Brain microvascular endothelial cell (primary cell): ENCODE measurements around the gene NELL2.

Source experiments
- DNase-seq: peaks from one replicate; pipeline ENCODE4 v3.0.0-alpha.2; 2020
- H3K27ac ChIP-seq: fragments of 250-450 bp; sonication (Bioruptor Pico); 2 replicates; pipeline ENCODE4 v1.5.1; 2020; ENCODE audit warnings: mild to moderate bottlenecking, moderate library complexity
- H3K27me3 ChIP-seq: fragments of 250-450 bp; sonication (Bioruptor Pico); replicated peaks from 2 replicates; pipeline ENCODE4 v1.5.1; 2020; ENCODE audit warnings: mild to moderate bottlenecking
- H3K36me3 ChIP-seq: fragments of 250-450 bp; sonication (Bioruptor Pico); replicated peaks from 2 replicates; pipeline ENCODE4 v1.5.1; 2020; ENCODE audit warnings: mild to moderate bottlenecking
- H3K4me3 ChIP-seq: 2 replicates; pipeline ENCODE4 v1.5.1; 2011; ENCODE audit warnings: low read depth, mild to moderate bottlenecking, control low read depth, low read length, moderate library complexity
- in situ Hi-C: cut with HindIII; loops from 2 replicates; pipeline ENCODE4 v1.10.0; 2017; ENCODE audit warnings: low sequenced_read_pairs, low pct_ligation_motif_present
- TF ChIP-seq, protein P1 (sequence below): IDR thresholded peaks from 2 replicates; pipeline ENCODE4 v1.5.1; 2011; ENCODE audit warnings: low read depth, mild to moderate bottlenecking, moderate library complexity, low read length, control low read depth, inconsistent platforms; ENCODE audit errors: missing control alignments

NELL2 gene

DNA sequence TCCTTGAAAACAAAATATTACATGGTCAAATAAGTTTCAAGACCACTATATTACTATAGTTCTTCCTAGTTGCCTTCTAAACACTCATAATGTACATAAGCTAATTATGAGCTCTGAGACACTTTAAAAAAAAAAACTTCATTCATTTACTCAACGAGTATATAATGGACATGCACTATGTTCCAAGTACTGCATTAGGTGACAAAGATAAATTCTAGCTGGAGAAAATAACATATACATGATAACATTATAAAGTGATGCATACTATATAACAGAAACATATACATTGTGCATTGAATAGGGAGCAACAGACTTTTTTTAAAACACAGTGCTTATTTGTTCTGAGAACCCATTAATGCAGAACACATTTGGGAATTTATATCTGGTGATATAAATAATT lies 202.3 kb downstream of the NELL2 start:
- TF ChIP-seq, protein P1, sequence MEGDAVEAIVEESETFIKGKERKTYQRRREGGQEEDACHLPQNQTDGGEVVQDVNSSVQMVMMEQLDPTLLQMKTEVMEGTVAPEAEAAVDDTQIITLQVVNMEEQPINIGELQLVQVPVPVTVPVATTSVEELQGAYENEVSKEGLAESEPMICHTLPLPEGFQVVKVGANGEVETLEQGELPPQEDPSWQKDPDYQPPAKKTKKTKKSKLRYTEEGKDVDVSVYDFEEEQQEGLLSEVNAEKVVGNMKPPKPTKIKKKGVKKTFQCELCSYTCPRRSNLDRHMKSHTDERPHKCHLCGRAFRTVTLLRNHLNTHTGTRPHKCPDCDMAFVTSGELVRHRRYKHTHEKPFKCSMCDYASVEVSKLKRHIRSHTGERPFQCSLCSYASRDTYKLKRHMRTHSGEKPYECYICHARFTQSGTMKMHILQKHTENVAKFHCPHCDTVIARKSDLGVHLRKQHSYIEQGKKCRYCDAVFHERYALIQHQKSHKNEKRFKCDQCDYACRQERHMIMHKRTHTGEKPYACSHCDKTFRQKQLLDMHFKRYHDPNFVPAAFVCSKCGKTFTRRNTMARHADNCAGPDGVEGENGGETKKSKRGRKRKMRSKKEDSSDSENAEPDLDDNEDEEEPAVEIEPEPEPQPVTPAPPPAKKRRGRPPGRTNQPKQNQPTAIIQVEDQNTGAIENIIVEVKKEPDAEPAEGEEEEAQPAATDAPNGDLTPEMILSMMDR = no peak
- in situ Hi-C loops = no loop called here
- no peaks in the 10 kb centered on the region for H3K27me3 ChIP-seq

DNA sequence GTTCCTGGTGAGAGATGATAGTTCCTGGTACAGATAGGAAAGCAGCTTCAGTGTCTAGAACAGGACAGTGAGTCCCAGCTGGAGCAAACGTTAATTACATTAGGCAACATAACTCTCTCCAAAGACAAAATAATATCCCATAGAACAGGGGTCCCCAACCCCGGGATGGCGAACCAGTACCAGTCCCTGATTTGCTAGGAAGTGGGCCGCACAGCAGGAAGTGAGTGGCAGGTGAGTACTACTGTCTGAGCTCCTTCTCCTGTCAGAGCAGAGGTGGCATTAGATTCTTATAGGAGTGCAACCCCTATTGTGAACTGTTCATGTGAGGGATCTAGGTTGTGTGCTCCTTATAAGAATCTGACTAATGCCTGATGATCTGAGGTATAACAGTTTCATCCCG lies 204.1 kb downstream of the NELL2 start:
- no peaks in the 10 kb centered on the region for H3K27me3 ChIP-seq
- H3K36me3 ChIP-seq = no peaks in the 10 kb centered on the region
- TF ChIP-seq, protein P1 = no peak
- no peak overlapping the region for H3K27ac ChIP-seq
- DNase-seq = no peak
- in situ Hi-C loops = no loop called here
- no peak overlapping the region for H3K4me3 ChIP-seq

More for the DNA sequence above, 202.3 kb downstream of the NELL2 start:
- no peak for DNase-seq
- Histone ChIP-seq H3K4me3 (no peak overlapping the region), H3K36me3 (no peaks in the 10 kb centered on the region), H3K27ac (no peak overlapping the region)

DNA sequence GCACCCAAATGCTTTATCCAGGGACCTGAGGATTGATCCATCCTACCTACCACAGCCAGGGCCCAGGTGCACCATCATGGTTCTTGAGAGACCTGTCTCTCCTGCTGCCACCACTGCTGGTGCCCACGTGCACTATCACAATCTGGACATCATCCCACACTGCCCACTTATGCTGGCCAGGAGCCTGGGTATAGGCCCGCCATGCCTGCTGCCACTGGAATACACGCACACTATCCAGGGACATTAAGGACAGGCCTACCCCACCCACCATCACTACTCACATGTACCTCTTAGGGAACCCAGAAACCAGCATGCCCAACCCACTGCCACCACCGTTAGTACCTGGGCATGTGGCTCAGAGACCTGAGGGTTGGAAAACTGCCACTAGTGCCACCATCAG lies 207.7 kb downstream of the NELL2 start:
- no peak for DNase-seq
- H3K36me3 ChIP-seq = no peaks in the 10 kb centered on the region
- TF ChIP-seq, protein P1 = no peak
- no peak overlapping the region for H3K4me3 ChIP-seq
- no peaks in the 10 kb centered on the region for H3K27me3 ChIP-seq
- in situ Hi-C loops = no loop called here
- no peak overlapping the region for H3K27ac ChIP-seq

DNA sequence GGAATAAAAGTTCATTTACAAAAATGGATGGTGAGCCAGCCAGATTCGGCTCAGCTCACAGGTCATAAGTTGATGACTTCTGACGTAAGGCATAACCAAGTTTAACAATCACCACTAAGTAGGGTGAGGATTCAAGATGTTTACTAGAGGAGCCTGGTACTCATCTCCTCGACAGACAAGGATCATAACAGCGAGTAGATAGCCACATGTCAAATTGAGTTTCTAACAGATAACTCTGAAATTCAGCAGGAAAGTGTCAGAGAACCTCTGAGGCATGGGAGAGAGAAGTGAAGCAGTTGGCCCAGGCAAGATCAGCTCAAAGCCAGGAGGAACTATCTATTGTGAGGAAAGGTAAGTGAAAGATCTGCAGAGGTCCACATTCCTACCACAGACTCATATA lies 208.7 kb downstream of the NELL2 start:
- Histone ChIP-seq H3K27ac (no peak overlapping the region), H3K4me3 (no peak overlapping the region), H3K36me3 (no peaks in the 10 kb centered on the region), H3K27me3 (no peaks in the 10 kb centered on the region)
- in situ Hi-C loops = no loop called here
- DNase-seq = no peak
- TF ChIP-seq, protein P1 = no peak

DNA sequence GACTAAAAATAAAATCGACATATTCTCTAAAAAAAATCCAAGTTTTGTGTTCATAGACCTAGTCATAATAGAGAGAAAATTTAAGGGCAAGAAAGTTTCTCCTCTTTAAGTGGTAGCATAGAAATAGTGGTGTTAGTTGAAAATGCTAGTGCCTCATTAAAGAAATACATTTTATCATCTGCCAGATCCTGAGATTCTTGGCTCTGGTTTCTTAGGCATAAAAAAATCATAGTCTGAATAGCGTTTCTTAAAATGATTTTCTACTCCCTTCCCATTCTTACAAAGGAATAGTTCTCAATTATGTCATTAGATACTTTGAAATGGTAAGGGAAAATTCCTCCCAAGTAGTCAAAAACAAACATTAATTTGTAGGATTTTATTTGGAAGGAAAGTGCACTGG lies 212.8 kb downstream of the NELL2 start:
- Histone ChIP-seq H3K36me3 (no peaks in the 10 kb centered on the region), H3K27ac (no peak overlapping the region), H3K4me3 (no peak overlapping the region), H3K27me3 (no peaks in the 10 kb centered on the region)
- TF ChIP-seq, protein P1 = no peak
- in situ Hi-C loops = no loop called here
- no peak for DNase-seq

DNA sequence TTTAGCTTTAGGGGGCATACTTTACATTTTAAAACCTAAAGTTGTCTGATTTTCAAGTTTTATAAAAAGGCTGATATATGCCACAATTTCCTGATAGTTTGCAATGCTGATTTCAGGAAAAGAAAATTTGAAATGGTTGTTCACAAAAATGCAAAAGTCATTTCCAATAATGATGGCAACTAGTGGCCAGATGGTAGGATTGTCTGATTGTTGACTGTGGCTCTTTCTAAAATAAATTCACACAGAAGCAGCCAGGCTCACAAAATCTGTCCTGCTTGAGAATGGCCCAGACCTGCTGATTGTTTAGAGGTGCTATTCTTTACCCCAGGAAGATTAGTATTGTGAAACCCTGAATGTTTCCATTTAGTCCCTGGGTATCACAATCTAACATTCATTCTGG lies 220.3 kb downstream of the NELL2 start:
- H3K4me3 ChIP-seq = no peak overlapping the region
- H3K27me3 ChIP-seq = no peaks in the 10 kb centered on the region
- in situ Hi-C loops = no loop called here
- H3K36me3 ChIP-seq = no peaks in the 10 kb centered on the region
- DNase-seq = no peak
- TF ChIP-seq, protein P1 = no peak
- no peak overlapping the region for H3K27ac ChIP-seq
